ENCODE results near the gene CACNB1. TPM values are rescaled to one million over a fixed set of nuclear protein-coding genes. Genes with fewer than 3 reads are reported as not detected.

Gene CACNB1
- total and polyA plus RNA-seq, 2 donors (not counting 1 experiment from before 2014, with no cell fraction given) = 3.8 to 12.4 TPM

DNA sequence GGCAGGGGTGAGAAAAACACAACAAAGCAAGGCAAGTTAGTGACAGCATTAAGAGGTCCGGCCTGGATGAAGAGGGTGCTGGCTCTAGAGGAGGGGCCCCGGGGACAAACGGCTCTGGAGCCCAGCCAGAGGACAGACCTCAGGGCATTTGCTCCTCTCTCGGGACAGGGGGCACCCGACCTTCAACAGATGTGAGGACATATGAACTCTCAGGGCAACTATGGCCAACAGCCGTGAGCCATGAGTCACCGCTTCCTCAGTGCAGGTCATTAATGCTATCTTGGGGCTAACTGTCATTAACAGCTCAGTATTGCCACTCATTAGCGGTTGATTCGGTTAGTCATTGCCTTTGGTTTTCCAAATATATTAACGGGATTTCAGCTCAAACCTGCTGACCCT, 21.8 kb downstream of the CACNB1 start:
- TF ChIP-seq EZH2 (IDR thresholded peaks at IDR 0.05; ENCODE audit: borderline replicate concordance, insufficient read depth, low read depth, low read length, poor library complexity, severe bottlenecking) = no peak
- TF ChIP-seq, protein P1, sequence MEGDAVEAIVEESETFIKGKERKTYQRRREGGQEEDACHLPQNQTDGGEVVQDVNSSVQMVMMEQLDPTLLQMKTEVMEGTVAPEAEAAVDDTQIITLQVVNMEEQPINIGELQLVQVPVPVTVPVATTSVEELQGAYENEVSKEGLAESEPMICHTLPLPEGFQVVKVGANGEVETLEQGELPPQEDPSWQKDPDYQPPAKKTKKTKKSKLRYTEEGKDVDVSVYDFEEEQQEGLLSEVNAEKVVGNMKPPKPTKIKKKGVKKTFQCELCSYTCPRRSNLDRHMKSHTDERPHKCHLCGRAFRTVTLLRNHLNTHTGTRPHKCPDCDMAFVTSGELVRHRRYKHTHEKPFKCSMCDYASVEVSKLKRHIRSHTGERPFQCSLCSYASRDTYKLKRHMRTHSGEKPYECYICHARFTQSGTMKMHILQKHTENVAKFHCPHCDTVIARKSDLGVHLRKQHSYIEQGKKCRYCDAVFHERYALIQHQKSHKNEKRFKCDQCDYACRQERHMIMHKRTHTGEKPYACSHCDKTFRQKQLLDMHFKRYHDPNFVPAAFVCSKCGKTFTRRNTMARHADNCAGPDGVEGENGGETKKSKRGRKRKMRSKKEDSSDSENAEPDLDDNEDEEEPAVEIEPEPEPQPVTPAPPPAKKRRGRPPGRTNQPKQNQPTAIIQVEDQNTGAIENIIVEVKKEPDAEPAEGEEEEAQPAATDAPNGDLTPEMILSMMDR (IDR thresholded peaks at IDR 0.05) = no peak
- H2AFZ ChIP-seq (ENCODE audit: insufficient read depth, low read depth, low read length, poor library complexity, severe bottlenecking) = no peak overlapping the region
- no peak for DNase-seq
- no peaks in the 10 kb centered on the region for H3K36me3 ChIP-seq (replicated peaks in 1 of 2; ENCODE audit: control extremely low read depth in 1 of 2, control insufficient read depth in 1 of 2, extremely low read depth in 1 of 2, insufficient read depth in 2 of 2, low read length in 1 of 2)
- H3K9ac ChIP-seq (ENCODE audit: low read length) = no peak overlapping the region
- H3K4me3 ChIP-seq (ENCODE audit: control extremely low read depth in 1 of 5, extremely low read depth in 1 of 5, insufficient read depth in 1 of 5, low read depth in 2 of 5, low read length in 4 of 5) = no peak overlapping the region
- H3K27me3 ChIP-seq (replicated peaks in 1 of 4; ENCODE audit: control extremely low read depth in 1 of 4, control insufficient read depth in 3 of 4, insufficient read depth in 4 of 4, low read length in 3 of 4) = peaks cover 0 to 26% (median 8%) of the 10 kb centered on the region in 4 experiments
- no peaks in the 10 kb centered on the region for H3K9me3 ChIP-seq (ENCODE audit: control extremely low read depth in 1 of 3, control insufficient read depth in 2 of 3, insufficient read depth in 1 of 3, low read length in 2 of 3)
- CTCF ChIA-PET = interaction anchor here (1.1 to 5.6 kb wide), 17 partner anchors 8 to 414 kb away, joined by 3 to 97 read pairs (median 4); partner anchors contain the start of genes ARL5C and PLXDC1
- intact Hi-C loops (cut with micrococcal nuclease) = loop anchor here (1.0 kb wide), 1 partner anchor 192 kb away; no protein-coding TSS in a partner anchor
- H3K4me1 Mint-ChIP-seq = peaks cover 5% of the 10 kb centered on the region
- peak overlapping the region; percentile 53 for H3K4me3 Mint-ChIP-seq
- H4K20me1 ChIP-seq (ENCODE audit: control insufficient read depth, insufficient read depth, low read length, poor library complexity, severe bottlenecking) = no peaks in the 10 kb centered on the region
- no peak overlapping the region for H3K27ac Mint-ChIP-seq
- H3K9me3 Mint-ChIP-seq (ENCODE audit: insufficient read depth) = no peaks in the 10 kb centered on the region
- H3K27me3 Mint-ChIP-seq = peaks cover 18% of the 10 kb centered on the region
- POLR2A ChIA-PET = interaction anchor here (0.6 kb wide), 1 partner anchor 831 kb away, joined by 3 read pairs; no protein-coding TSS in a partner anchor
- WGBS (ENCODE audit: insufficient coverage) = 88% methylated on average over 10 of the region's 10 CpGs
- no peak for ATAC-seq (ENCODE audit: low read depth)
- H3K79me2 ChIP-seq (ENCODE audit: control insufficient read depth, insufficient read depth, low read length) = no peaks in the 10 kb centered on the region
- peak overlapping the region; percentile 55 for H3K4me2 ChIP-seq (replicated peaks; ENCODE audit: low read depth, low read length, poor library complexity, severe bottlenecking)
- no peak overlapping the region for H3K27ac ChIP-seq (ENCODE audit: low read length in 2 of 2)
- H3K4me1 ChIP-seq (ENCODE audit: control insufficient read depth in 2 of 2, insufficient read depth in 2 of 2, low read length in 2 of 2) = peaks cover 0 to 7% of the 10 kb centered on the region in 2 donors

All from B cell (primary cell).